HEK293 (cell line): Measurements from ENCODE around the gene IKZF1.
A peak's percentile ranks its signal among the peaks of the same experiment; 100 is the strongest.

Experiments used
- CTCF ChIA-PET: fragments of 350-600 bp; formaldehyde crosslinking; extraction: SDS; loops from one replicate; lab custom pipeline; 2021; ENCODE audit warnings: antibody characterized with exemption; lab: Yijun Ruan, JAX
- POLR2A ChIA-PET: fragments of 300-600 bp; formaldehyde crosslinking; extraction: SDS; loops from one replicate; lab custom pipeline; 2020; ENCODE audit warnings: antibody characterized with exemption, inconsistent platforms; lab: Yijun Ruan, JAX
- H3K27ac ChIP-seq: fragments of 200-500 bp; sonication (Bioruptor generic); 2 replicates; pipeline ENCODE4 v1.5.1; 2014; ENCODE audit warnings: low read depth, low read length, control low read depth, inconsistent platforms; ENCODE audit errors: extremely low read depth
- H3K36me3 ChIP-seq, 2 experiments: fragments of 200-500 bp in 1 of 2; sonication (Bioruptor generic) in 1 of 2; 1 replicate in 1 of 2; 2 replicates in 1 of 2; pipeline ENCODE4 v1.5.1; 2014 to 2017; ENCODE audit warnings: inconsistent platforms in 2 of 2, low read length in 2 of 2; ENCODE audit not compliant: control insufficient read depth in 2 of 2, insufficient read depth in 1 of 2
- H3K4me1 ChIP-seq: fragments of 200-500 bp; sonication (Bioruptor generic); 2 replicates; pipeline ENCODE4 v1.5.1; 2014; ENCODE audit warnings: mild to moderate bottlenecking, low read length, inconsistent platforms; ENCODE audit not compliant: control insufficient read depth, insufficient read depth
- H3K4me3 ChIP-seq: 2 replicates; pipeline ENCODE4 v1.5.1; 2011; ENCODE audit warnings: low read depth, mild to moderate bottlenecking, control low read depth, low read length, moderate library complexity
- H3K9me3 ChIP-seq: fragments of 200-500 bp; sonication (Bioruptor generic); 2 replicates; pipeline ENCODE4 v1.5.1; 2014; ENCODE audit warnings: low read depth, low read length, inconsistent platforms; ENCODE audit not compliant: control insufficient read depth, insufficient read depth
- FEZF1 ChIP-seq: fragments of 450-650 bp; formaldehyde crosslinking; IDR thresholded peaks from 2 replicates; pipeline ENCODE4 v1.5.1; 2016; ENCODE audit warnings: missing biosample characterization, missing genetic modification characterization
- KLF1 ChIP-seq: fragments of 450-650 bp; formaldehyde crosslinking; IDR thresholded peaks from 2 replicates; pipeline ENCODE4 v1.5.1; 2016; ENCODE audit warnings: missing biosample characterization, missing genetic modification characterization
- MEIS1 ChIP-seq: sonication (generic); formaldehyde crosslinking; IDR thresholded peaks from 2 replicates; pipeline ENCODE4 v1.8.1; 2022; ENCODE audit warnings: missing genetic modification reagents, mild to moderate bottlenecking, borderline replicate concordance
- OVOL3 ChIP-seq: fragments of 450-650 bp; formaldehyde crosslinking; IDR thresholded peaks from 2 replicates; pipeline ENCODE4 v1.5.1; 2016; ENCODE audit warnings: missing biosample characterization, missing genetic modification characterization
- PRDM6 ChIP-seq: fragments of 450-650 bp; formaldehyde crosslinking; IDR thresholded peaks from 2 replicates; pipeline ENCODE4 v1.5.1; 2017; ENCODE audit warnings: missing biosample characterization, missing genetic modification characterization
- SCRT1 ChIP-seq: fragments of 450-650 bp; formaldehyde crosslinking; IDR thresholded peaks from 2 replicates; pipeline ENCODE4 v1.5.1; 2016; ENCODE audit warnings: missing biosample characterization, missing genetic modification characterization, borderline replicate concordance
- SP2 ChIP-seq: fragments of 450-650 bp; formaldehyde crosslinking; IDR thresholded peaks from 2 replicates; pipeline ENCODE4 v1.5.1; 2016; ENCODE audit warnings: missing biosample characterization, missing genetic modification characterization
- ZBTB11 ChIP-seq: fragments of 450-650 bp; formaldehyde crosslinking; conservative IDR thresholded peaks from 2 replicates; pipeline ENCODE4 v1.5.1; 2016; ENCODE audit warnings: low read depth, missing biosample characterization, missing genetic modification characterization
- ZBTB21 ChIP-seq: fragments of 450-650 bp; formaldehyde crosslinking; IDR thresholded peaks from 2 replicates; pipeline ENCODE4 v1.5.1; 2017; ENCODE audit warnings: missing biosample characterization, missing genetic modification characterization
- ZNF174 ChIP-seq: fragments of 450-650 bp; formaldehyde crosslinking; IDR thresholded peaks from 2 replicates; pipeline ENCODE4 v1.5.0; 2017; ENCODE audit warnings: missing biosample characterization, mild to moderate bottlenecking, missing genetic modification characterization
- ZNF266 ChIP-seq: fragments of 450-650 bp; formaldehyde crosslinking; IDR thresholded peaks from 2 replicates; pipeline ENCODE4 v1.5.1; 2016; ENCODE audit warnings: missing biosample characterization, missing genetic modification characterization, low read depth
- ZNF335 ChIP-seq: fragments of 450-650 bp; formaldehyde crosslinking; conservative IDR thresholded peaks from 2 replicates; pipeline ENCODE4 v1.5.1; 2016; ENCODE audit warnings: missing biosample characterization, missing genetic modification characterization
- ZNF423 ChIP-seq: fragments of 450-650 bp; formaldehyde crosslinking; IDR thresholded peaks from 2 replicates; pipeline ENCODE4 v1.5.1; 2016; ENCODE audit warnings: missing biosample characterization, missing genetic modification characterization
- ZNF558 ChIP-seq: fragments of 450-650 bp; formaldehyde crosslinking; IDR thresholded peaks from 2 replicates; pipeline ENCODE4 v1.5.1; 2016; ENCODE audit warnings: missing biosample characterization, missing genetic modification characterization
- ZNF629 ChIP-seq: fragments of 450-650 bp; formaldehyde crosslinking; IDR thresholded peaks from 2 replicates; pipeline ENCODE4 v1.5.1; 2017; ENCODE audit warnings: missing biosample characterization, missing genetic modification characterization
- ZNF645 ChIP-seq: fragments of 450-650 bp; formaldehyde crosslinking; IDR thresholded peaks from 2 replicates; pipeline ENCODE4; 2016; ENCODE audit warnings: missing biosample characterization, missing genetic modification characterization
- ZNF704 ChIP-seq: fragments of 450-650 bp; formaldehyde crosslinking; IDR thresholded peaks from 2 replicates; pipeline ENCODE4 v1.5.1; 2016; ENCODE audit warnings: missing biosample characterization, missing genetic modification characterization
- ZSCAN16 ChIP-seq: fragments of 450-650 bp; formaldehyde crosslinking; IDR thresholded peaks from 2 replicates; pipeline ENCODE4 v1.5.1; 2016; ENCODE audit warnings: missing biosample characterization, missing genetic modification characterization
- ZSCAN18 ChIP-seq: fragments of 450-650 bp; formaldehyde crosslinking; IDR thresholded peaks from 2 replicates; pipeline ENCODE4 v1.5.1; 2016; ENCODE audit warnings: missing biosample characterization, missing genetic modification characterization
- TF ChIP-seq, protein P1 (sequence below): fragments of 450-650 bp; formaldehyde crosslinking; IDR thresholded peaks from 2 replicates; pipeline ENCODE4 v1.5.1; 2016; ENCODE audit warnings: missing biosample characterization, missing genetic modification characterization

Gene IKZF1

GRCh38 chr7:50431722-50432305 lies 127.3 kb downstream of the IKZF1 start (continued):
- TF ChIP-seq ZSCAN18 (no peak), MEIS1 (CRISPR knock-in tag) (no peak), ZNF174 (tag by site-specific recombination) (no peak)

DNA sequence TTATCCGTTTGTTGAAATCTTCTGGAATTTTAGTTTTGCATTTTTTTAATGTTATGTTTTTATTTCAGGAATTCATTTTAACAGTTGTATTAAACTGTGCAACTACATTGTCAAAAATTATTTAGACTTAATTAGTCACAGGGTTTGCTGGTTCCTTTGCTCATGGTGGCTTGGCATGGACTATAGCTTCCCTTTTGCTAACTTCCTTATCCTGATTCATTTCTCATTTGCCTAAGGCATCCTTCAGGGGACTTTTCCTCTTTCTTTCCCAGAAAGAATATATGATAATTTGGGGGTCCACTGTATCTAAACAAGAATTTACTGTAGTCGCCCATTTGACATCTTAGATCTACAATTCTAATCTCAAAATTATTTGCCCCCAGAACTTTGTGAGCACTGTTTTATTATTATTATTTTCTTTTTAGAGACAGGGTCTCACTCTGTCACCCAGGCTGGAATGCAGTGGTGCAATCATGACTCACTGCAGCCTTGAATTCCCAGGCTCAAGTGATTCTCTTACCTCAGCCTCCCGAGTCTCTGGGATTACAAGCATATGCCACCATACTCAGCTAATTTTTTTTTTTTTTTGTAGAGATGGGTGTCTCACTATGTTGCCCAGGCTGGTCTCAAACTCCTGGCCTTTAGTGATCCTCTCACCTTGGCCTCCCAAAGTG lies 131.8 kb downstream of the IKZF1 start:
- Histone ChIP-seq H3K27ac (no peak overlapping the region), H3K36me3 (peaks cover 6 to 30% of the 10 kb centered on the region in 2 experiments), H3K9me3 (no peaks in the 10 kb centered on the region), H3K4me1 (no peaks in the 10 kb centered on the region), H3K4me3 (no peak overlapping the region)
- TF ChIP-seq OVOL3 (tag by site-specific recombination) (no peak), ZNF335 (tag by site-specific recombination) (peak; percentile 27; the same call in 1 of the 2 replicates)
- CTCF ChIA-PET, result interaction anchor here (1.0 to 1.6 kb wide), 2 partner anchors 11 to 17 kb away, joined by 3 to 5 read pairs; no protein-coding TSS in a partner anchor
- POLR2A ChIA-PET, result no interaction called here

DNA sequence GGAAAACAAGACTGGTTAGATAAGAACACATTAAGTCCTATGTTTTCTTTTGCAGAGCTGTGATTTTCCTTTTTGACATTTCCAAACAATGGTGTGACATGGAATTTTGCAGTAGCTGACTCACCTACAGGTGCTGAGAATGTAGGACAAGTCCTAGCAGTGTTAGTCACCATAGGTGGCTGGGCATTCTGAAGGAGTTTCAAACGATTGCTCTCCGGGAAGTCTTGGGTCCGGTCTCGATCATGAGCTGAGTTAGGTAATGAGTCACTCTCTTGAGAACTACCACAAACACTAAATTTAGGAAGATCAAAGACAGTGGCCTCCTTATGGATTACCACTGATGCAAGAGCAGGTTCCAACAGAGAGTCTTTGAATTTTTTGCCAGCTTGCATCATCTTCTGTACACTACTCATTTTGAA lies 142.0 kb downstream of the IKZF1 start:
- CTCF ChIA-PET, result interaction anchor here (0.7 to 1.3 kb wide), 3 partner anchors 186 to 240 kb away, joined by 3 to 5 read pairs (median 3); no protein-coding TSS in a partner anchor
- POLR2A ChIA-PET, result interaction anchor here (1.2 kb wide), 1 partner anchor 8 kb away, joined by 5 read pairs; no protein-coding TSS in a partner anchor
- H3K4me3 ChIP-seq, result no peak overlapping the region
- H3K36me3 ChIP-seq, result peaks cover 29 to 56% of the 10 kb centered on the region in 2 experiments
- peaks cover 12% of the 10 kb centered on the region for H3K4me1 ChIP-seq
- H3K27ac ChIP-seq, result no peak overlapping the region
- no peaks in the 10 kb centered on the region for H3K9me3 ChIP-seq
- no peak for TF ChIP-seq ZNF266
- no peak for TF ChIP-seq ZNF645 (tag by site-specific recombination)
- peak; percentile 65 for TF ChIP-seq ZBTB21 (tag by site-specific recombination)
- no peak for TF ChIP-seq ZNF423 (tag by site-specific recombination)
- TF ChIP-seq ZBTB11 (tag by site-specific recombination), result no peak
- peak; percentile 87 for TF ChIP-seq ZNF629 (tag by site-specific recombination)
- no peak for TF ChIP-seq ZSCAN16 (tag by site-specific recombination)
- no peak for TF ChIP-seq SP2 (tag by site-specific recombination)
- TF ChIP-seq ZNF558 (tag by site-specific recombination), result peak; percentile 44; the same call in 1 of the 2 replicates
- TF ChIP-seq FEZF1 (tag by site-specific recombination), result 0 out of 2 replicates have a peak, but pooled peaks have one; percentile 18
- no peak for TF ChIP-seq ZNF704 (tag by site-specific recombination)
- TF ChIP-seq KLF1 (tag by site-specific recombination), result no peak
- TF ChIP-seq, protein P1, sequence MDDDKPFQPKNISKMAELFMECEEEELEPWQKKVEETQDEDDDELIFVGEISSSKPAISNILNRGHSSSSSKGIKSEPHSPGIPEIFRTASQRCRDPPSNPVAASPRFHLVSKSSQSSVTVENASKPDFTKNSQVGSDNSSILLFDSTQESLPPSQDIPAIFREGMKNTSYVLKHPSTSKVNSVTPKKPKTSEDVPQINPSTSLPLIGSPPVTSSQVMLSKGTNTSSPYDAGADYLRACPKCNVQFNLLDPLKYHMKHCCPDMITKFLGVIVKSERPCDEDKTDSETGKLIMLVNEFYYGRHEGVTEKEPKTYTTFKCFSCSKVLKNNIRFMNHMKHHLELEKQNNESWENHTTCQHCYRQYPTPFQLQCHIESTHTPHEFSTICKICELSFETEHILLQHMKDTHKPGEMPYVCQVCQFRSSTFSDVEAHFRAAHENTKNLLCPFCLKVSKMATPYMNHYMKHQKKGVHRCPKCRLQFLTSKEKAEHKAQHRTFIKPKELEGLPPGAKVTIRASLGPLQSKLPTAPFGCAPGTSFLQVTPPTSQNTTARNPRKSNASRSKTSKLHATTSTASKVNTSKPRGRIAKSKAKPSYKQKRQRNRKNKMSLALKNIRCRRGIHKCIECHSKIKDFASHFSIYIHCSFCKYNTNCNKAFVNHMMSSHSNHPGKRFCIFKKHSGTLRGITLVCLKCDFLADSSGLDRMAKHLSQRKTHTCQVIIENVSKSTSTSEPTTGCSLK (tag by site-specific recombination), result no peak
- no peak for TF ChIP-seq SCRT1 (tag by site-specific recombination)
- peak; percentile 60 for TF ChIP-seq PRDM6
